Fibroblast of villous mesenchyme (primary cell): ENCODE data around the gene OR6C68. TPM values are rescaled to one million over a fixed set of nuclear protein-coding genes. Genes with fewer than 3 reads are reported as not detected.

Experiments used
- DNase-seq: peaks from one replicate; pipeline ENCODE4 v3.0.0-alpha.2; 2010; ENCODE audit warnings: low read depth
- H3K4me3 ChIP-seq: 2 replicates; pipeline ENCODE4 v1.5.1; 2011; ENCODE audit warnings: low read depth, mild to moderate bottlenecking, low read length
- total RNA-seq: library from RNA; depleted of rRNA; stranded (reverse); fragments of >200 nt; gene quantifications from 2 replicates; pipeline ENCODE4 v1.2.3, GENCODE V29; 2012
- TF ChIP-seq, protein P1 (sequence below): IDR thresholded peaks from 2 replicates; pipeline ENCODE4 v1.5.1; 2012; ENCODE audit warnings: low read depth, mild to moderate bottlenecking, low read length; ENCODE audit not compliant: insufficient read depth

The OR6C68 gene
- total RNA-seq, 1 donor = not detected

GRCh38 chr12:55501601-55502000 is 9.4 kb downstream of the OR6C68 start:
- no peak for DNase-seq
- H3K4me3 ChIP-seq = no peak overlapping the region
- TF ChIP-seq, protein P1, sequence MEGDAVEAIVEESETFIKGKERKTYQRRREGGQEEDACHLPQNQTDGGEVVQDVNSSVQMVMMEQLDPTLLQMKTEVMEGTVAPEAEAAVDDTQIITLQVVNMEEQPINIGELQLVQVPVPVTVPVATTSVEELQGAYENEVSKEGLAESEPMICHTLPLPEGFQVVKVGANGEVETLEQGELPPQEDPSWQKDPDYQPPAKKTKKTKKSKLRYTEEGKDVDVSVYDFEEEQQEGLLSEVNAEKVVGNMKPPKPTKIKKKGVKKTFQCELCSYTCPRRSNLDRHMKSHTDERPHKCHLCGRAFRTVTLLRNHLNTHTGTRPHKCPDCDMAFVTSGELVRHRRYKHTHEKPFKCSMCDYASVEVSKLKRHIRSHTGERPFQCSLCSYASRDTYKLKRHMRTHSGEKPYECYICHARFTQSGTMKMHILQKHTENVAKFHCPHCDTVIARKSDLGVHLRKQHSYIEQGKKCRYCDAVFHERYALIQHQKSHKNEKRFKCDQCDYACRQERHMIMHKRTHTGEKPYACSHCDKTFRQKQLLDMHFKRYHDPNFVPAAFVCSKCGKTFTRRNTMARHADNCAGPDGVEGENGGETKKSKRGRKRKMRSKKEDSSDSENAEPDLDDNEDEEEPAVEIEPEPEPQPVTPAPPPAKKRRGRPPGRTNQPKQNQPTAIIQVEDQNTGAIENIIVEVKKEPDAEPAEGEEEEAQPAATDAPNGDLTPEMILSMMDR = no peak

GRCh38 chr12:55515696-55516095 is 23.5 kb downstream of the OR6C68 start:
- TF ChIP-seq, protein P1 = no peak
- no peak overlapping the region for H3K4me3 ChIP-seq
- no peak for DNase-seq

GRCh38 chr12:55516391-55516790 is 24.2 kb downstream of the OR6C68 start:
- no peak for DNase-seq

More at GRCh38 chr12:55516391-55516790, 24.2 kb downstream of the OR6C68 start:
- TF ChIP-seq, protein P1 = no peak
- H3K4me3 ChIP-seq = no peak overlapping the region

Other genes with a start within 250 kb of the OR6C68 start
- gene OR6C74, start 247.8 kb upstream of the OR6C68 start, total RNA-seq = not detected in 2 replicates
- gene OR6C6, start 195.8 kb upstream of the OR6C68 start, total RNA-seq = not detected in 2 replicates
- not detected in 2 replicates for gene OR6C1, start 178.0 kb upstream of the OR6C68 start, total RNA-seq
- not detected in 2 replicates for gene OR6C3, start 161.6 kb upstream of the OR6C68 start, total RNA-seq
- not detected in 2 replicates for gene OR6C75, start 129.4 kb upstream of the OR6C68 start, total RNA-seq
- not detected in 2 replicates for gene OR6C65, start 91.8 kb upstream of the OR6C68 start, total RNA-seq
- gene OR6C76, start 66.1 kb upstream of the OR6C68 start, total RNA-seq = not detected in 2 replicates
- not detected in 2 replicates for gene OR6C2, start 48.3 kb upstream of the OR6C68 start, total RNA-seq
- not detected in 2 replicates for gene OR6C70, start 22.2 kb upstream of the OR6C68 start, total RNA-seq
- gene OR6C4, start 57.2 kb downstream of the OR6C68 start, total RNA-seq = not detected in 2 replicates
- gene OR2AP1, start 80.1 kb downstream of the OR6C68 start, total RNA-seq = not detected in 2 replicates
- gene OR10P1, start 144.5 kb downstream of the OR6C68 start, total RNA-seq = under 0.01 TPM in 1 of 2 replicates, not detected in the other
- gene ITGA7, start 215.5 kb downstream of the OR6C68 start, total RNA-seq = 1.3 TPM in 2 replicates
- 36.3 and 54.4 TPM in 2 replicates for gene BLOC1S1, start 223.7 kb downstream of the OR6C68 start, total RNA-seq
- 3.9 and 6.0 TPM in 2 replicates for gene RDH5, start 228.0 kb downstream of the OR6C68 start, total RNA-seq
- gene CD63, start 236.6 kb downstream of the OR6C68 start, total RNA-seq = 2,280 and 2,284 TPM in 2 replicates